Nephron (organoid): ENCODE measurements around the gene COL27A1.
A peak's percentile ranks its signal among the peaks of the same experiment; 100 is the strongest.

Experiments
- H3K27ac Mint-ChIP-seq, 3 experiments: 2 replicates each; pipeline ENCODE4 v1.8.0; 2020; ENCODE audit warnings: mixed read lengths in 3 of 3, mild to moderate bottlenecking in 2 of 3, moderate library complexity in 1 of 3
- H3K27me3 Mint-ChIP-seq: 2 replicates; pipeline ENCODE4 v1.8.0; 2021; ENCODE audit warnings: low read depth, mild to moderate bottlenecking, moderate library complexity, mixed read lengths
- H3K36me3 Mint-ChIP-seq: 2 replicates; pipeline ENCODE4 v1.8.0; 2020; ENCODE audit warnings: low read depth, mixed read lengths
- H3K4me1 Mint-ChIP-seq: 2 replicates; pipeline ENCODE4 v1.8.0; 2020; ENCODE audit warnings: mixed read lengths
- H3K4me3 Mint-ChIP-seq, 3 experiments: 2 replicates each; pipeline ENCODE4 v1.8.0; 2020; ENCODE audit warnings: mild to moderate bottlenecking in 3 of 3, mixed read lengths in 3 of 3, moderate library complexity in 2 of 3
- H3K9me3 Mint-ChIP-seq: 2 replicates; pipeline ENCODE4 v1.8.0; 2020; ENCODE audit warnings: mixed read lengths
- TF ChIP-seq, protein P1 (sequence below), 3 experiments: fragments of 200-600 bp; sonication (generic); IDR thresholded peaks; one replicate each; pipeline ENCODE4 v1.5.0; 2021; ENCODE audit warnings: antibody characterized with exemption in 3 of 3; ENCODE audit not compliant: unreplicated experiment in 3 of 3

The COL27A1 gene

DNA sequence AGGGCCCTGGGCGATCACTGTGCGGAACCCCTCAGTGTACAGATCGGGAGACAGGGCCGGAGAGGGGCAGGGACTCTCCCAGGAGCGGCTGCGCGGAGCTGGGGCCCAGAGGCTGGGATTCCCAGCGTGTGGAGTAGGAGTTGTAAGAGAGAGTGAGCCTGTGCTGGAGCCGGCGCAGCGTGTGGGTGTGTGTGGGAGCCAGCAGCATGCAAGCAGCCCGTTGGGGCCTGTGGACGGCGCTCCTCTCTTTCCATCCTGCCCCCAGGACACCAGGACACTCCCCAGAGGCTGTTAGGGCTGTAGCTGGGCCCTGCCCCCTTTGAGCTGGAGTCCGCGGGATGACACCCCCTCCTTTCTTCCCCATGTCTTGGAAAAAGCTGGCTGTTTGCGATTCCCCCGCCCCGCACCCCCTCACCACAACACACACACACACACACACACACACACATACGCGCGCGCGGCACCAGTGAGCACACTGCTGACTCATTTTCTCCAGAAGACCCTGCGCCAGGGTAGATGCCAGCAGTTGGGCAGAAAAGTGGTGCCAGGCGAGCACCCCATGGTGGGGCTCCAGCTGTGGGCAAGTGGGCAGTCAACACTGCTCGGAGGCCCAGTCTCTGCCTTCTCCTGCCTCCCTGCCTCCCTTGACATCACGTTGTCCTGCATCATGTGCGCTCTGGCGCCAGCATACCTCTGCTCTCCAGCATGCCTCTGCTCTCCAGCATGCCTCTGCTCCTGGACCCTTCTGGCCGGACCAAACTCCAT is 1.5 kb downstream of the COL27A1 start:
- peaks cover 6% of the 10 kb centered on the region for H3K36me3 Mint-ChIP-seq
- H3K4me3 Mint-ChIP-seq = peak overlapping the region; percentile 92 to 97 (median 96)
- H3K27ac Mint-ChIP-seq = peak overlapping the region; percentile 78 to 93 (median 81)
- peaks cover 20% of the 10 kb centered on the region for H3K27me3 Mint-ChIP-seq
- no peaks in the 10 kb centered on the region for H3K9me3 Mint-ChIP-seq
- TF ChIP-seq, protein P1, sequence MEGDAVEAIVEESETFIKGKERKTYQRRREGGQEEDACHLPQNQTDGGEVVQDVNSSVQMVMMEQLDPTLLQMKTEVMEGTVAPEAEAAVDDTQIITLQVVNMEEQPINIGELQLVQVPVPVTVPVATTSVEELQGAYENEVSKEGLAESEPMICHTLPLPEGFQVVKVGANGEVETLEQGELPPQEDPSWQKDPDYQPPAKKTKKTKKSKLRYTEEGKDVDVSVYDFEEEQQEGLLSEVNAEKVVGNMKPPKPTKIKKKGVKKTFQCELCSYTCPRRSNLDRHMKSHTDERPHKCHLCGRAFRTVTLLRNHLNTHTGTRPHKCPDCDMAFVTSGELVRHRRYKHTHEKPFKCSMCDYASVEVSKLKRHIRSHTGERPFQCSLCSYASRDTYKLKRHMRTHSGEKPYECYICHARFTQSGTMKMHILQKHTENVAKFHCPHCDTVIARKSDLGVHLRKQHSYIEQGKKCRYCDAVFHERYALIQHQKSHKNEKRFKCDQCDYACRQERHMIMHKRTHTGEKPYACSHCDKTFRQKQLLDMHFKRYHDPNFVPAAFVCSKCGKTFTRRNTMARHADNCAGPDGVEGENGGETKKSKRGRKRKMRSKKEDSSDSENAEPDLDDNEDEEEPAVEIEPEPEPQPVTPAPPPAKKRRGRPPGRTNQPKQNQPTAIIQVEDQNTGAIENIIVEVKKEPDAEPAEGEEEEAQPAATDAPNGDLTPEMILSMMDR (IDR thresholded peaks at IDR 0.05; ENCODE audit: unreplicated experiment in 3 of 3) = no peak
- peaks cover 53% of the 10 kb centered on the region for H3K4me1 Mint-ChIP-seq

DNA sequence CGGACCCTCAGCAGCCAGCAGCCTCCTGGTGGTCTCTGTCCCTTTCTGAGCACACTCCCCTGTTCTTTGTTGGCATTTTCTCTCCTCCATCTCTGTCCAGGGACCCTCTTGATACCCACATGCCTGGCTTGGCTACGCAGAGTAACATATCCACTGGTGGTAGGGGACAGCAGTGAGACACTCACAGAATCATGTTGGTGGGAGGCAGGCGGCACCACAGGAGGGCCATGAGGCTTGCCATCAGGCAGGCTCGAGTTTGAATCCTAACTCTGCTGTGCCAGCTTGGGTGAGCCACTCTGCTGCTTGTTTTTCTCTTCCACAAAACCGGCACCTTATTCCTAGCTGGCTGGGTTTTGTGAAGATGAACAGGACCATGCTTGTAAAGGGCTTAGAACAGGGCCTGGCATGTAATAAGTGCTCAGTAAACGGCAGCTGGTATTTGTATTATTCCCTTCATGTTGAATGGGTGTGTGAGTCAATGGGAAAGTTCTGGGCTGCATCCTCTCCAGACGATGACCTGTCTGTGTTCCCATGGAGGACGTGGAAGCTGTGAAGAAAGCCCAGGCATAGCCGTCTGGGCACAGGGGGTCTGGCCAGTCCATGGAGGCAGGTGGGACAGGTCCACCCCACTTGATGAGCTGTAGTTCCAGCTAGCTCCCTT is 2.3 kb downstream of the COL27A1 start:
- peaks cover 6% of the 10 kb centered on the region for H3K36me3 Mint-ChIP-seq
- peak overlapping the region; percentile 71 to 81 (median 78) for H3K27ac Mint-ChIP-seq
- peaks cover 52% of the 10 kb centered on the region for H3K4me1 Mint-ChIP-seq
- H3K4me3 Mint-ChIP-seq = peak overlapping the region; percentile 92 to 97 (median 96)
- H3K9me3 Mint-ChIP-seq = no peaks in the 10 kb centered on the region
- TF ChIP-seq, protein P1 (IDR thresholded peaks at IDR 0.05; ENCODE audit: unreplicated experiment in 3 of 3) = no peak
- H3K27me3 Mint-ChIP-seq = peaks cover 16% of the 10 kb centered on the region

DNA sequence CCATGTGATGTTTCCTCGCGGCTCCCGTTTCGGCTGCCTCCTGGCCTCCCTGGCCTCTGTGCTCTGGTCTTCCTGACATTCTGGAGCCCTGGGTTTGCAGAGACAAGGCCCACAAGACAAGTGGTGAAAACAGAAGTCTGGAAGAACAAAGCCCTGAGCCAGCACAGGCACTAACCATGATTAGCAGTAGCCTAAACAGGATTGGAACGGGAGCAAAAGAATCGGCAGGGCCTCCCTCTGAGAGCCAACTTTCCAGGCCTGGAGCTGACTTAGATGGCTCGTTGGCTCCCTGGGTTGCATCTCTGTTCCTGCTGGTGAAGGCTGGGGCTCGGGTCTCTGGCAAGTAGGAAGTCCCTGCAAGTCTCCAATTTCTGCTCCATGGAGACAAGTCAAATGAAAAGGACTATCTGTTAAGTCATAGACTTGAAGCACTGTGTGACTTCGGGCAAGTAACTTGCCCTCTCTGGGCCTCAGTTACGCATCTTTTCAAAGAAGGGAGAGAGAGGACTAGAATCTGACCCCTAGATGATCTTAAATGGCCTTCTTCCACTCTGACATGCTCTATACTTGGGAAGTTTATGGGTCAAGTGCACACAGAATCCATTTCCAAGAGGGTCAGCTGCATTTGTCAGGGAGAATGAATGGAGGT is 3.3 kb downstream of the COL27A1 start:
- Mint-ChIP-seq H3K9me3 (no peaks in the 10 kb centered on the region), H3K4me1 (peaks cover 55% of the 10 kb centered on the region), H3K27me3 (peaks cover 10% of the 10 kb centered on the region), H3K4me3 (peak overlapping the region; percentile 33 to 97 (median 92)), H3K36me3 (peaks cover 6% of the 10 kb centered on the region), H3K27ac (peak overlapping the region in 1 of 3 experiments; percentile 37)
- TF ChIP-seq, protein P1 (IDR thresholded peaks at IDR 0.05; ENCODE audit: unreplicated experiment in 3 of 3) = no peak

DNA sequence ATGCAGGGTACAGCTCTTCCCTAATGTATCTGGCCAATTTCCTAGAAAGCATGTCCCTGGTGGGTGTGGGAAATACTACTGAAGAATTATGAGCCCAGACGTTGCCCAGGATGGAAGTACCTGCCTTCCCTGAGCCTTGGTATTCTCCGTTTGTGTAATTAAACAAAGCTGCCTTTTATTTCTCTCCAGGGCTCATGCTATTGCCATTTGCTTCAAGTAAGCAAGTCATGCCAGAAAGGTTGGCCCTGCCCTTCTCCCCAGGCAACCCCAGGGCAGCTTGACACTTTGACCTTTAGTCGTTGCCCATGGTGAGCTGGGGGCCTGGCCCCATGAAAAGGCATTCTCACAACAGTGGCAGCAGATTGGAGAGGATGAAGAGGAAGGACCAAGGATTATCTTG is 4.4 kb downstream of the COL27A1 start:
- Mint-ChIP-seq H3K9me3 (no peaks in the 10 kb centered on the region), H3K36me3 (peaks cover 6% of the 10 kb centered on the region), H3K27me3 (peaks cover 5% of the 10 kb centered on the region), H3K4me3 (peak overlapping the region in 1 of 3 experiments; percentile 76), H3K4me1 (peaks cover 61% of the 10 kb centered on the region), H3K27ac (peak overlapping the region; percentile 29 to 49 (median 37))
- TF ChIP-seq, protein P1 (IDR thresholded peaks at IDR 0.05; ENCODE audit: unreplicated experiment in 3 of 3) = no peak

DNA sequence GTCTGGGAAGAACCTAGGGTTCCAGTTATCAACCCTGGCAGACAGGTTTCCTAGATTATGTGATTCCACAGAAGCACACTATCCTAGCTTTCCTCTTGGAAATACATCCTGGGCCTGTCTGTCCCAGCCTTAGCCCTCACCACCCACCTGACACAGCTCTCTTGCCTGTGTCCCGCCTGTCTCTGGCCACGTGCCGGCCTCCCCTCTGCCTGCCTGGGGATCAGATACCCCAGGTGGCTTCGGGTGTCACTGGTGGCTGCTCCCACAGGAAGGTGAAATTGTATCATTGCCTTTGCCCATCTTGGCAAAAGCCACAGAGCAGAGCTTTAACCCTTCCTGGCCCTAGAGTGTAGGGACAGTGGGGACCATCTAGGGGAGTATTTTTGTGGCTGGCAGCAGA is 6.2 kb downstream of the COL27A1 start:
- H3K4me1 Mint-ChIP-seq = peaks cover 57% of the 10 kb centered on the region
- H3K27me3 Mint-ChIP-seq = no peaks in the 10 kb centered on the region
- no peaks in the 10 kb centered on the region for H3K9me3 Mint-ChIP-seq
- H3K27ac Mint-ChIP-seq = no peak overlapping the region
- no peak overlapping the region for H3K4me3 Mint-ChIP-seq
- H3K36me3 Mint-ChIP-seq = peaks cover 6% of the 10 kb centered on the region
- TF ChIP-seq, protein P1 (IDR thresholded peaks at IDR 0.05; ENCODE audit: unreplicated experiment in 3 of 3) = no peak
